HUES6 (cell line): Measurements from ENCODE around the gene SYT7.

ENCODE experiments used
- H3K27ac ChIP-seq: 2 replicates; pipeline ENCODE4 v1.7.0; 2013; ENCODE audit warnings: low read depth, mild to moderate bottlenecking, low read length, inconsistent platforms
- H3K27me3 ChIP-seq: 2 replicates; pipeline ENCODE4 v1.6.1; 2013; ENCODE audit warnings: low read length; ENCODE audit not compliant: control insufficient read depth, insufficient read depth
- H3K36me3 ChIP-seq: 2 replicates; pipeline ENCODE4 v1.6.1; 2013; ENCODE audit warnings: low read length; ENCODE audit not compliant: control insufficient read depth, insufficient read depth
- H3K4me1 ChIP-seq: 2 replicates; pipeline ENCODE4 v1.6.1; 2013; ENCODE audit warnings: low read length; ENCODE audit not compliant: control insufficient read depth, insufficient read depth
- H3K4me3 ChIP-seq: 2 replicates; pipeline ENCODE4 v1.5.1; 2013; ENCODE audit warnings: low read depth, low read length
- H3K9ac ChIP-seq: one replicate; pipeline ENCODE4 v1.6.1; 2013; ENCODE audit warnings: mild to moderate bottlenecking, low read length
- H3K9me3 ChIP-seq: 2 replicates; pipeline ENCODE4 v1.6.1; 2013; ENCODE audit warnings: low read depth, low read length; ENCODE audit not compliant: control insufficient read depth, insufficient read depth

SYT7 gene

GRCh38 chr11:61593151-61593550 is 12.3 kb upstream of the SYT7 start:
- Histone ChIP-seq H3K27me3 (peaks cover 24% of the 10 kb centered on the region; the same call in 1 of the 2 replicates), H3K4me3 (no peak overlapping the region), H3K36me3 (no peaks in the 10 kb centered on the region), H3K27ac (no peak overlapping the region), H3K4me1 (peaks cover 27% of the 10 kb centered on the region), H3K9me3 (no peaks in the 10 kb centered on the region), H3K9ac (no peak overlapping the region)

GRCh38 chr11:61592176-61592575 is 11.3 kb upstream of the SYT7 start:
- Histone ChIP-seq H3K9ac (no peak overlapping the region), H3K4me1 (peaks cover 28% of the 10 kb centered on the region), H3K27ac (no peak overlapping the region), H3K9me3 (no peaks in the 10 kb centered on the region), H3K4me3 (no peak overlapping the region), H3K27me3 (peaks cover 26% of the 10 kb centered on the region), H3K36me3 (no peaks in the 10 kb centered on the region)

DNA sequence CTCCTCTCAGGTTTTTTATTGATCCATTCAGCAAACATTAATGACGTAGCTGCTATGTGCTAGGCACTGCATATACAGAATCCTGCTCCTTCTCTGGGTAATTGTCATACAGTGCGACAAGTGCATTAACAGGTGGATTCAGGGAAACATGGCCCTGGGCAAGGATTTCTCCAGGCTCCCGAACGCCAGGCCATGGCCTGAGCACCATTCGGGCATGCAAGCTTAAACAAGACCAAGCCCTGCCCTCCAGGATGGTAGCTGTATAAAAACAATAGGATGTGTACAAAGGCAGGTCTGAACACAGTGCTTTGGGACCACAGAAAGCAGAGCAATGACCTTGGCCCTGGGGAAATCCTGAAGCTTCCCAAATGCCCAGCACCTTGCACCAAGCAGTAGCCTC is 9.1 kb upstream of the SYT7 start:
- H3K4me1 ChIP-seq, result peaks cover 27% of the 10 kb centered on the region
- H3K9me3 ChIP-seq, result no peaks in the 10 kb centered on the region
- H3K27me3 ChIP-seq, result peaks cover 40% of the 10 kb centered on the region
- H3K27ac ChIP-seq, result no peak overlapping the region
- no peaks in the 10 kb centered on the region for H3K36me3 ChIP-seq
- no peak overlapping the region for H3K9ac ChIP-seq
- no peak overlapping the region for H3K4me3 ChIP-seq

DNA sequence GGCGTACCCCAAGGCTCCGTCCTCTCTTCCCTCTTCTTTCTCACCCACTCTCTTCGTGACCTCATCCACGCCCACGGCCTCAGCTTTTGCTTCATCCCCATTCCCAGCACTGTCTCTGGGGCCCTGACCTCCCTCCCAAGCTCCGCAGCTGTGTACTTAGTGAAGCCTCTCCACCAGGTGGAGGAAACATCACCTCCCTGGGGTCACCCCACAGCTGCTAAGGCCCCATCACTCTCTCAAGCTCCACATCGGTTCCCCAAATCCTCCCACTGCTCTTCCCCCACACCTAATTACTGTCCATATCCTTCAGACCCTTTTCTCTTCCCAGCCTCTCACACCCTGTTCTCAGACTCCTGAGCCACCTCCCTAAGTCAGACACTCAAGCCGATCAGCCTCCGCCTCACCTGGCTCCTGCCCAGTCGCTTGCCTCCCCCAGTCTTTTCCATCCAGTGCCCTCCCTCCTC is 7.9 kb upstream of the SYT7 start:
- no peak overlapping the region for H3K27ac ChIP-seq
- H3K9ac ChIP-seq, result peak overlapping the region; percentile 7
- no peaks in the 10 kb centered on the region for H3K36me3 ChIP-seq
- no peaks in the 10 kb centered on the region for H3K9me3 ChIP-seq
- peak overlapping the region; percentile 61 for H3K4me3 ChIP-seq
- H3K27me3 ChIP-seq, result peaks cover 42% of the 10 kb centered on the region
- H3K4me1 ChIP-seq, result peaks cover 20% of the 10 kb centered on the region

DNA sequence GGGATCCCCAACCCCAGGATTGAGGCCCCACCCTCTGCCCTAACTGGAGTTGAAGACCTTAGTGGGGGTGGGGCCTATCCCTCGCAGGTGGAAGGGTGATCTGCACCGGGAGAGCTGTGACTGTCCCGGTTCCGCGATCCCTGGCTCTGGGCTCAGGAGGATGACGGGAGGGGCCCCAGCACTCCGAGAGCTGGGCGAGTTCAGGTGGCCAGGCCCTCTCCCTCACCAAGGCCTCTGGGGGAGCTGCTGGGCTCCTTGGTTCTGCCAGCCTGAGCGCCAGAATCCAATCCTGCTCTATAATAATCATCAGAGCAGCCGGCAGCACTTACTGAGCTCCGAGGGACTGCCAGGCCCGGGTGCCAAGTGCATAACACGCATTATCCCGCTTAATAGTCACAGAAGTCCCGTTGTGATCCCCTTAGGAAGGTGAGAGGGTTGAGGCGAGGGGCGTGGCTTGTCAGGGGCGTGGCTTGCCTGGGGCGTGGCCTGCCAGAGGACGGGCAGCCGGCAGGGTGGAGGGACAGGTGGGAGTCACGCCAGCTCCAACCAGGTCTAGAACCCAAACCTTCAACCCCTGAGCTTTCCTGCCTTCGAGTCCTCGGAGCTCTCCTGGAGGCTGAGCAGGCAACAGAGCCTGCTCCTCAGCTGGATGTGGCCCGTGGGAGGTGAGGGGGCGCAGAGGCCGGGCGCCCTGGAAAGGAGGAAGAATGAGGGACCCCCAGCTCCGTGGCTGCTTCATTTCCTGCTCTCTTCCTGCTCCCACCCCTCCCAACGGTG is 7.3 kb upstream of the SYT7 start:
- Histone ChIP-seq H3K27me3 (peaks cover 48% of the 10 kb centered on the region), H3K27ac (no peak overlapping the region), H3K4me3 (peak overlapping the region; percentile 61)

GRCh38 chr11:61587541-61587941 is 6.7 kb upstream of the SYT7 start:
- Histone ChIP-seq H3K27me3 (peaks cover 53% of the 10 kb centered on the region), H3K9ac (peak overlapping the region; percentile 25), H3K27ac (no peak overlapping the region), H3K9me3 (no peaks in the 10 kb centered on the region), H3K4me1 (peaks cover 20% of the 10 kb centered on the region), H3K36me3 (no peaks in the 10 kb centered on the region), H3K4me3 (peak overlapping the region; percentile 61)

More for the DNA sequence above, 7.3 kb upstream of the SYT7 start:
- Histone ChIP-seq H3K9ac (peak overlapping the region; percentile 7), H3K36me3 (no peaks in the 10 kb centered on the region), H3K4me1 (peaks cover 20% of the 10 kb centered on the region), H3K9me3 (no peaks in the 10 kb centered on the region)

GRCh38 chr11:61586792-61587430 is 6.0 kb upstream of the SYT7 start:
- Histone ChIP-seq H3K27ac (no peak overlapping the region), H3K27me3 (peaks cover 57% of the 10 kb centered on the region)

GRCh38 chr11:61585115-61585514 is 4.2 kb upstream of the SYT7 start:
- peaks cover 57% of the 10 kb centered on the region for H3K27me3 ChIP-seq

More at GRCh38 chr11:61586792-61587430, 6.0 kb upstream of the SYT7 start:
- H3K9ac ChIP-seq, result peak overlapping the region; percentile 25
- H3K9me3 ChIP-seq, result no peaks in the 10 kb centered on the region
- peaks cover 20% of the 10 kb centered on the region for H3K4me1 ChIP-seq
- H3K36me3 ChIP-seq, result no peaks in the 10 kb centered on the region
- peak overlapping the region; percentile 61 for H3K4me3 ChIP-seq

GRCh38 chr11:61581931-61582330 is 1.1 kb upstream of the SYT7 start:
- no peaks in the 10 kb centered on the region for H3K36me3 ChIP-seq
- H3K9me3 ChIP-seq, result no peaks in the 10 kb centered on the region
- H3K4me3 ChIP-seq, result peak overlapping the region; percentile 66; the same call in 1 of the 2 replicates
- H3K9ac ChIP-seq, result no peak overlapping the region
- H3K27me3 ChIP-seq, result peaks cover 56% of the 10 kb centered on the region
- no peak overlapping the region for H3K27ac ChIP-seq
- peaks cover 31% of the 10 kb centered on the region for H3K4me1 ChIP-seq

More at GRCh38 chr11:61585115-61585514, 4.2 kb upstream of the SYT7 start:
- Histone ChIP-seq H3K36me3 (no peaks in the 10 kb centered on the region), H3K9me3 (no peaks in the 10 kb centered on the region), H3K4me3 (no peak overlapping the region), H3K9ac (no peak overlapping the region), H3K27ac (no peak overlapping the region), H3K4me1 (peaks cover 24% of the 10 kb centered on the region)

- H3K9ac ChIP-seq, result peak overlapping the region; percentile 21
- H3K4me1 ChIP-seq, result peaks cover 24% of the 10 kb centered on the region
- no peaks in the 10 kb centered on the region for H3K9me3 ChIP-seq
- H3K36me3 ChIP-seq, result no peaks in the 10 kb centered on the region
- no peak overlapping the region for H3K27ac ChIP-seq
- peaks cover 44% of the 10 kb centered on the region for H3K27me3 ChIP-seq
- H3K4me3 ChIP-seq, result peak overlapping the region; percentile 64
These were observed 496 bp downstream of the SYT7 start for GRCh38 chr11:61580271-61580888.
